ENCODE results near the gene NOL3. TPM values are rescaled to one million over a fixed set of nuclear protein-coding genes. Genes with fewer than 3 reads are reported as not detected.
A peak's percentile ranks its signal among the peaks of the same experiment; 100 is the strongest.

NOL3 gene
- total and polyA plus RNA-seq, 5 experiments from 2014 or later: 0.70 to 1.6 TPM; not detected in 3

- H3K4me1 Mint-ChIP-seq: peaks cover 10 to 18% (median 15%) of the 10 kb centered on the region in 4 donors
- no peaks in the 10 kb centered on the region for H3K36me3 Mint-ChIP-seq
- H3K4me3 Mint-ChIP-seq: peak overlapping the region in 3 of 10 donors; percentile 7 to 33 (median 28)
- ATAC-seq (no peak), DNase-seq (no peak)
- POLR2A ChIA-PET: no interaction called here
- H3K27me3 Mint-ChIP-seq: peaks cover 0 to 7% (median 0%) of the 10 kb centered on the region in 5 donors
- H3K27ac Mint-ChIP-seq: no peak overlapping the region
- H3K9me3 Mint-ChIP-seq: no peaks in the 10 kb centered on the region
These were observed 16.2 kb downstream of the NOL3 start for GRCh38 chr16:67186550-67186950.

- Mint-ChIP-seq H3K4me3 (no peak overlapping the region), H3K4me1 (peaks cover 10 to 22% (median 21%) of the 10 kb centered on the region in 4 donors), H3K36me3 (no peaks in the 10 kb centered on the region), H3K27me3 (peaks cover 0 to 7% (median 0%) of the 10 kb centered on the region in 5 donors), H3K9me3 (no peaks in the 10 kb centered on the region), H3K27ac (no peak overlapping the region)
- DNase-seq: no peak
- ATAC-seq: no peak
- POLR2A ChIA-PET: no interaction called here
These were observed 17.0 kb downstream of the NOL3 start for GRCh38 chr16:67187175-67187890.

- H3K36me3 Mint-ChIP-seq: no peaks in the 10 kb centered on the region
- no peak overlapping the region for H3K27ac Mint-ChIP-seq
- ATAC-seq: no peak
- peaks cover 0 to 7% (median 0%) of the 10 kb centered on the region in 5 donors for H3K27me3 Mint-ChIP-seq
- H3K4me3 Mint-ChIP-seq: peak overlapping the region in 1 of 10 donors; percentile 36
- DNase-seq: no peak
- POLR2A ChIA-PET: no interaction called here
- peaks cover 14 to 32% (median 31%) of the 10 kb centered on the region in 4 donors for H3K4me1 Mint-ChIP-seq
- H3K9me3 Mint-ChIP-seq: no peaks in the 10 kb centered on the region
These were observed 18.0 kb downstream of the NOL3 start for GRCh38 chr16:67188323-67188722.

- Mint-ChIP-seq H3K36me3 (peaks cover 0 to 2% (median 0%) of the 10 kb centered on the region in 3 donors), H3K27me3 (peaks cover 0 to 7% (median 0%) of the 10 kb centered on the region in 5 donors), H3K4me3 (no peak overlapping the region), H3K9me3 (no peaks in the 10 kb centered on the region), H3K4me1 (peaks cover 16 to 37% (median 35%) of the 10 kb centered on the region in 4 donors), H3K27ac (no peak overlapping the region)
- POLR2A ChIA-PET: no interaction called here
- DNase-seq (no peak), ATAC-seq (no peak)
These were observed 18.5 kb downstream of the NOL3 start for GRCh38 chr16:67188798-67189197.

- H3K4me3 Mint-ChIP-seq: peak within 1 kb of the TSS in 4 of 10 donors; percentile 22 to 84 (median 44)
- peaks cover 0 to 10% (median 0%) of the 10 kb centered on the region in 3 donors for H3K36me3 Mint-ChIP-seq
- H3K27ac Mint-ChIP-seq: peak within 1 kb of the TSS in 1 of 10 donors; percentile 56
- H3K27me3 Mint-ChIP-seq: peaks cover 0 to 7% (median 0%) of the 10 kb centered on the region in 5 donors
- H3K9me3 Mint-ChIP-seq: no peaks in the 10 kb centered on the region
- POLR2A ChIA-PET: no interaction called here
- H3K4me1 Mint-ChIP-seq: peaks cover 18 to 44% (median 42%) of the 10 kb centered on the region in 4 donors
- ATAC-seq (no peak), DNase-seq (no peak)
These were observed 19.7 kb downstream of the NOL3 start, which contains the start of gene EXOC3L1 for GRCh38 chr16:67190041-67190440. Gene EXOC3L1, minus strand, starts transcription at chr16:67190136. Its CDS starts 460 bp downstream, at chr16:67189676.

GRCh38 chr16:67190448-67191399 is 20.4 kb downstream of the NOL3 start:
- peaks cover 0 to 1% (median 0%) of the 10 kb centered on the region in 5 donors for H3K27me3 Mint-ChIP-seq
- H3K36me3 Mint-ChIP-seq: peaks cover 0 to 17% (median 0%) of the 10 kb centered on the region in 3 donors
- ATAC-seq (no peak), DNase-seq (no peak)
- H3K4me1 Mint-ChIP-seq: peaks cover 11 to 44% (median 38%) of the 10 kb centered on the region in 4 donors
- peak overlapping the region in 4 of 10 donors; percentile 49 to 96 (median 68) for H3K27ac Mint-ChIP-seq
- POLR2A ChIA-PET: interaction anchor here (1.1 kb wide), 1 partner anchor 30 kb away, joined by 3 read pairs; the partner anchor contains the start of gene FBXL8
- H3K9me3 Mint-ChIP-seq: no peaks in the 10 kb centered on the region
- peak overlapping the region in 8 of 10 donors; percentile 22 to 93 (median 87) for H3K4me3 Mint-ChIP-seq

- Mint-ChIP-seq H3K36me3 (peaks cover 0 to 24% (median 5%) of the 10 kb centered on the region in 3 donors), H3K27ac (peak overlapping the region; percentile 49 to 96 (median 92)), H3K9me3 (no peaks in the 10 kb centered on the region), H3K27me3 (peaks cover 0 to 1% (median 0%) of the 10 kb centered on the region in 5 donors), H3K4me1 (peaks cover 17 to 50% (median 42%) of the 10 kb centered on the region in 4 donors), H3K4me3 (peak overlapping the region; percentile 81 to 97 (median 90))
- DNase-seq: no peak
- POLR2A ChIA-PET: interaction anchor here (1.1 to 2.9 kb wide), 3 partner anchors 31 to 53 kb away, joined by 3 to 17 read pairs (median 6); partner anchors contain the start of genes FBXL8 and TMEM208
- no peak for ATAC-seq
These were observed 21.2 kb downstream of the NOL3 start for GRCh38 chr16:67191411-67191994.

- H3K4me3 Mint-ChIP-seq: peak within 1 kb of the TSS; percentile 81 to 97 (median 90)
- H3K27me3 Mint-ChIP-seq: peaks cover 0 to 1% (median 0%) of the 10 kb centered on the region in 5 donors
- peaks cover 20 to 56% (median 46%) of the 10 kb centered on the region in 4 donors for H3K4me1 Mint-ChIP-seq
- peak; percentile 72 to 87 (median 81) for DNase-seq
- H3K36me3 Mint-ChIP-seq: peaks cover 0 to 31% (median 8%) of the 10 kb centered on the region in 3 donors
- peak; percentile 96 to 97 for ATAC-seq
- POLR2A ChIA-PET: interaction anchor here (0.7 to 2.9 kb wide), 5 partner anchors 9 to 52 kb away, joined by 3 to 17 read pairs (median 3); partner anchors contain the start of gene TMEM208
- peak within 1 kb of the TSS; percentile 81 to 96 (median 92) for H3K27ac Mint-ChIP-seq
- no peaks in the 10 kb centered on the region for H3K9me3 Mint-ChIP-seq
These were observed 21.8 kb downstream of the NOL3 start, which contains the start of gene E2F4 for GRCh38 chr16:67191995-67192681. Gene E2F4, plus strand, starts transcription at chr16:67192155. Its CDS starts 73 bp downstream, at chr16:67192228.

- Mint-ChIP-seq H3K9me3 (no peaks in the 10 kb centered on the region), H3K4me3 (peak overlapping the region; percentile 81 to 97 (median 90)), H3K4me1 (peaks cover 20 to 57% (median 46%) of the 10 kb centered on the region in 4 donors), H3K36me3 (peaks cover 0 to 38% (median 8%) of the 10 kb centered on the region in 3 donors), H3K27me3 (peaks cover 0 to 1% (median 0%) of the 10 kb centered on the region in 5 donors), H3K27ac (peak overlapping the region; percentile 81 to 94 (median 88))
- POLR2A ChIA-PET: interaction anchor here (0.7 to 2.9 kb wide), 5 partner anchors 10 to 51 kb away, joined by 3 to 17 read pairs (median 3); partner anchors contain the start of gene TMEM208
- ATAC-seq: no peak
- no peak for DNase-seq
These were observed 22.5 kb downstream of the NOL3 start for GRCh38 chr16:67192781-67193361.

- no peak for DNase-seq
- POLR2A ChIA-PET: interaction anchor here (1.7 to 2.9 kb wide), 2 partner anchors 33 to 51 kb away, joined by 6 to 17 read pairs; partner anchors contain the start of gene TMEM208
- no peak for ATAC-seq
- peaks cover 20 to 63% (median 46%) of the 10 kb centered on the region in 4 donors for H3K4me1 Mint-ChIP-seq
- peak overlapping the region in 7 of 10 donors; percentile 21 to 84 (median 77) for H3K27ac Mint-ChIP-seq
- peaks cover 0 to 45% (median 8%) of the 10 kb centered on the region in 3 donors for H3K36me3 Mint-ChIP-seq
- H3K9me3 Mint-ChIP-seq: no peaks in the 10 kb centered on the region
- peak overlapping the region; percentile 79 to 97 (median 90) for H3K4me3 Mint-ChIP-seq
- no peaks in the 10 kb centered on the region for H3K27me3 Mint-ChIP-seq
These were observed 23.2 kb downstream of the NOL3 start for GRCh38 chr16:67193536-67193935.

GRCh38 chr16:67194260-67194659 is 23.9 kb downstream of the NOL3 start:
- peaks cover 20 to 64% (median 46%) of the 10 kb centered on the region in 4 donors for H3K4me1 Mint-ChIP-seq
- DNase-seq (no peak), ATAC-seq (no peak)
- no peaks in the 10 kb centered on the region for H3K9me3 Mint-ChIP-seq
- POLR2A ChIA-PET: interaction anchor here (2.9 kb wide), 1 partner anchor 32 kb away, joined by 17 read pairs; the partner anchor contains the start of gene TMEM208
- peak overlapping the region in 6 of 10 donors; percentile 20 to 84 (median 80) for H3K27ac Mint-ChIP-seq
- peak overlapping the region in 9 of 10 donors; percentile 79 to 97 (median 90) for H3K4me3 Mint-ChIP-seq
- no peaks in the 10 kb centered on the region for H3K27me3 Mint-ChIP-seq
- H3K36me3 Mint-ChIP-seq: peaks cover 0 to 46% (median 8%) of the 10 kb centered on the region in 3 donors

All from naive thymus-derived CD8-positive, alpha-beta T cell (primary cell).